ENCODE measurements around the gene SLC30A9. TPM values are rescaled to one million over a fixed set of nuclear protein-coding genes. Genes with fewer than 3 reads are reported as not detected.
A peak's percentile ranks its signal among the peaks of the same experiment; 100 is the strongest.

Gene SLC30A9
- 10 to 100 TPM; 55.8 to 59.6 TPM for total RNA-seq

DNA sequence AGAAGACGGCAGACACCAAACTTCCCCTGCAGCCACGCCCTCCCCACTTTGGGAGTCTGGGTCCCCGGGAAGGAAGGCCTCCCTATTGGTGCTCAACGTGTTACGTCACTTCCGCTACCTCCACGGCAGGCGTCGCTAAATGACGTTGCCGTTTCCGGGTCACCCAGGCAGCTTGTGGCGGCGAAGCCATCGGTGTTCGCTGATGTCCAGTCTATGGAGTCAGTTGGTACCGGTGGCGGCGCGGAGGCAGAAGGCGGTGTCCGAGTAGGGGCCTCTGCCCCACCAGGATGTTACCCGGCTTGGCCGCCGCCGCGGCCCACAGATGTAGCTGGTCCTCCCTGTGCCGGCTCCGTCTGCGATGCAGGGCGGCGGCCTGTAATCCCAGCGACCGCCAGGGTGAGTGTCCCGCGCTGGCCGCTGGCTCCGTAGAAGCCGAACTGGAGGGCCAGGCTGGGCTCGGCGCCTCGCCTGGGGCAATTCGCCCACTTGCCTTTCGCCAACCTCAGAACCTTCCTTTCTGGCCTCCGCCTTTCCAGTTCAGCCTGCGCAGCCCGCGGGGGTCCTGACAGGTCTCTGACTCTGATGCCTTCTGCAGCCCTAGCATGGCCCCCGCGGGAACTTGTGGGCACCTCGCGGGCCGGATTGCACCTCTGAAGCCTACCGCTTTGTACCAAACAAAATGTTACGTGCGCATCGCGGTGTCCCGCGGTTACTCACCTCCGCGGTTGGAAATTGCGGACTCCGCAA is at the start of gene SLC30A9:
TSS of gene SLC30A9 (plus strand) at position 166 of the 747 bp plus-strand sequence. CDS start at position 288, 122 bp downstream.
- POLR2A ChIA-PET: interaction anchor here (1.4 kb wide), 1 partner anchor 56 kb away, joined by 4 read pairs; the partner anchor contains the start of gene TMEM33
- Mint-ChIP-seq H3K36me3 (ENCODE audit: low read depth) (peaks cover 7% of the 10 kb centered on the region), H3K27ac (peak within 1 kb of the TSS; percentile 97), H3K27me3 (no peaks in the 10 kb centered on the region), H3K9me3 (ENCODE audit: low read depth) (no peaks in the 10 kb centered on the region), H3K4me3 (peak within 1 kb of the TSS; percentile 93), H3K4me1 (peaks cover 25% of the 10 kb centered on the region)
- intact Hi-C loops (cut with DNase I, micrococcal nuclease): loop anchor here (1.0 to 10.0 kb wide), 3 partner anchors 55 to 776 kb away; partner anchors contain the start of genes TMEM33 (in 2 of the 2), APBB2 (in 1 of the 2) and ATP8A1 (in 1 of the 2)
- peak; percentile 95 for DNase-seq
- CTCF ChIA-PET: interaction anchor here (0.7 to 1.8 kb wide), 2 partner anchors 33 to 209 kb away, joined by 3 to 4 read pairs; no protein-coding TSS in a partner anchor
- ATAC-seq: peak; percentile 97

DNA sequence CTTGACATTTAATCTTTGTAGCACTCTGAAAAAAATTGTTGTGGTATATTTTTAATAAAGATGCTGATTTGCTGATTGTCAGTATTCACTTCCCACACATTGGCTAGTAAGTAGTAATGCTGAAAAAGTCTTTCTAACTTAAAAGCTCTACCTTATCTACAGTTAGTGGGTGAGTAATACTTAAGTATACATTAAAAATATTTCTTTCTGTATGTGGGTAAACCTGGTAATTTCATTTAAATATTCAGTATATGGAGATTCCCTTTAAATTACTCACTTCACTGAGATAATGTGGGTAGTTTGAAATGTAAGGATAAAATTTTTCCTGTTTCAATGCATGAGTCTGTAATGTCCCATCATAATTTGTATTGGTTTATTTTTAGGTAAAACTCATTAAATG is 49.5 kb upstream of the SLC30A9 start:
- Mint-ChIP-seq H3K9me3 (ENCODE audit: low read depth) (no peaks in the 10 kb centered on the region), H3K4me1 (peaks cover 39% of the 10 kb centered on the region), H3K27ac (no peak overlapping the region), H3K27me3 (no peaks in the 10 kb centered on the region), H3K36me3 (ENCODE audit: low read depth) (peaks cover 57% of the 10 kb centered on the region), H3K4me3 (no peak overlapping the region)
- intact Hi-C loops (cut with DNase I, micrococcal nuclease): no loop called here
- POLR2A ChIA-PET: no interaction called here
- no peak for ATAC-seq
- CTCF ChIA-PET: no interaction called here
- DNase-seq: no peak

- DNase-seq: no peak
- Mint-ChIP-seq H3K4me1 (peaks cover 21% of the 10 kb centered on the region), H3K36me3 (ENCODE audit: low read depth) (peaks cover 43% of the 10 kb centered on the region), H3K4me3 (no peak overlapping the region), H3K27ac (no peak overlapping the region), H3K9me3 (ENCODE audit: low read depth) (no peaks in the 10 kb centered on the region), H3K27me3 (no peaks in the 10 kb centered on the region)
- ATAC-seq: no peak
- intact Hi-C loops (cut with DNase I, micrococcal nuclease): no loop called here
- POLR2A ChIA-PET: no interaction called here
- CTCF ChIA-PET: no interaction called here
These were observed 46.8 kb upstream of the SLC30A9 start for GRCh38 chr4:41943506-41943905.

DNA sequence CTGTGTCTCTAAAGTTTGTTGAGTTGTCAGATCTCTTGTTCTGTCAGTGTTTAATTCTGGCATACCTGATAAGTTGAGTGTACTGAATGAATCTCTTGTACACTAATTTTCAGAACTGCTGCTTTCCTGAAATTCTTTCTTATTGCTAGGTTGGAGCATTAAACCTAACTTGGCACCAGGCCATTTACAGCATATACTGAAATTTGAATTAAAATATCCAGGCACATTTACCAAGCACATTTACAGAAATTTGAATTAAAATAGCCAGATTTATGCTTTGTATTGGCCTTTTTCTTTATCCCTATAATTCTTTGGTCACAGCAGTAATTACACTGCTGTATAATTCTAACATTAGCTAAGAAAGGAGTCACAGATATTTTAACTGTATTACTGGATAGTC is 46.2 kb upstream of the SLC30A9 start:
- POLR2A ChIA-PET: no interaction called here

DNA sequence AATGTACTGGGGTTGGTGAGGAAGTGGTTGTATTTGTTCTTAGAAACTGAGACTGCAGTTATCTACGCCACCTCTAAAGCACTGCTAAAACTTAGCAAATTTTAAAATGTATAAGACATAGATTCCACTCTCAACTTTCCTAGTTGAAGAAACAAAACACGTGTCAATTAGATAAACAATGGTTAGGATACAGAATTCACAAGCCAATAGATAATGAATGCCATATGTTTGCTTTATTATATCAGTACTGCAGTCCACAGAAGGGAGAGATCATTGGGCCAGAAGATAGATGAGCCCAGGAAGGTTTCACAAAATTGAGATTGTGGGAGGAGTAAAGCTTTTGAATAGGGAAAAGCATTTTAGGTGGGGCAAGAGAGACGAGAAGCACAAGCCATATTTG is 40.8 kb upstream of the SLC30A9 start:
- CTCF ChIA-PET: interaction anchor here (0.6 to 1.3 kb wide), 3 partner anchors 9 to 101 kb away, joined by 3 to 4 read pairs (median 3); no protein-coding TSS in a partner anchor
- ATAC-seq (no peak), DNase-seq (no peak)
- intact Hi-C loops (cut with DNase I, micrococcal nuclease): no loop called here
- H3K27ac Mint-ChIP-seq: no peak overlapping the region
- no peak overlapping the region for H3K4me3 Mint-ChIP-seq
- no peaks in the 10 kb centered on the region for H3K9me3 Mint-ChIP-seq (ENCODE audit: low read depth)
- no peaks in the 10 kb centered on the region for H3K4me1 Mint-ChIP-seq
- H3K36me3 Mint-ChIP-seq (ENCODE audit: low read depth): peaks cover 44% of the 10 kb centered on the region
- no peaks in the 10 kb centered on the region for H3K27me3 Mint-ChIP-seq
- POLR2A ChIA-PET: no interaction called here

More for the DNA sequence above, 46.2 kb upstream of the SLC30A9 start:
- no peak for ATAC-seq
- no peak for DNase-seq
- Mint-ChIP-seq H3K4me1 (peaks cover 17% of the 10 kb centered on the region), H3K4me3 (no peak overlapping the region), H3K9me3 (ENCODE audit: low read depth) (no peaks in the 10 kb centered on the region), H3K36me3 (ENCODE audit: low read depth) (peaks cover 41% of the 10 kb centered on the region), H3K27me3 (no peaks in the 10 kb centered on the region), H3K27ac (no peak overlapping the region)
- CTCF ChIA-PET: no interaction called here
- intact Hi-C loops (cut with DNase I, micrococcal nuclease): no loop called here

- ATAC-seq (no peak), DNase-seq (no peak)
- no peaks in the 10 kb centered on the region for H3K9me3 Mint-ChIP-seq (ENCODE audit: low read depth)
- no peak overlapping the region for H3K4me3 Mint-ChIP-seq
- no peaks in the 10 kb centered on the region for H3K4me1 Mint-ChIP-seq
- H3K27me3 Mint-ChIP-seq: no peaks in the 10 kb centered on the region
- intact Hi-C loops (cut with DNase I, micrococcal nuclease): loop anchor here in 1 of 2 experiments (2.0 kb wide), 2 partner anchors 325 to 563 kb away; no protein-coding TSS in a partner anchor
- H3K27ac Mint-ChIP-seq: no peak overlapping the region
- ChIA-PET POLR2A (no interaction called here), CTCF (interaction anchor here (0.6 to 1.6 kb wide), 7 partner anchors 9 to 1348 kb away, joined by 3 to 6 read pairs (median 3); no protein-coding TSS in a partner anchor)
- H3K36me3 Mint-ChIP-seq (ENCODE audit: low read depth): peaks cover 17% of the 10 kb centered on the region
These were observed 32.7 kb upstream of the SLC30A9 start for GRCh38 chr4:41957634-41958033.

GRCh38 chr4:41963105-41963504 is 27.2 kb upstream of the SLC30A9 start:
- H3K4me1 Mint-ChIP-seq: no peaks in the 10 kb centered on the region
- no peak overlapping the region for H3K27ac Mint-ChIP-seq
- peaks cover 4% of the 10 kb centered on the region for H3K36me3 Mint-ChIP-seq (ENCODE audit: low read depth)
- ATAC-seq (no peak), DNase-seq (no peak)
- no peaks in the 10 kb centered on the region for H3K27me3 Mint-ChIP-seq
- H3K4me3 Mint-ChIP-seq: no peak overlapping the region
- CTCF ChIA-PET: interaction anchor here (0.8 kb wide), 1 partner anchor 1125 kb away, joined by 3 read pairs; no protein-coding TSS in a partner anchor
- peaks cover 6% of the 10 kb centered on the region for H3K9me3 Mint-ChIP-seq (ENCODE audit: low read depth)
- intact Hi-C loops (cut with DNase I, micrococcal nuclease): loop anchor here in 1 of 2 experiments (5.0 kb wide), 1 partner anchor 271 kb away; no protein-coding TSS in a partner anchor
- POLR2A ChIA-PET: no interaction called here

GRCh38 chr4:41964401-41964800 is 25.9 kb upstream of the SLC30A9 start:
- Mint-ChIP-seq H3K27ac (no peak overlapping the region), H3K9me3 (ENCODE audit: low read depth) (peaks cover 8% of the 10 kb centered on the region), H3K27me3 (no peaks in the 10 kb centered on the region), H3K4me1 (no peaks in the 10 kb centered on the region), H3K36me3 (ENCODE audit: low read depth) (peaks cover 6% of the 10 kb centered on the region), H3K4me3 (no peak overlapping the region)
- intact Hi-C loops (cut with DNase I, micrococcal nuclease): loop anchor here in 1 of 2 experiments (5.0 kb wide), 1 partner anchor 272 kb away; no protein-coding TSS in a partner anchor
- ChIA-PET POLR2A (no interaction called here), CTCF (no interaction called here)
- ATAC-seq: no peak
- DNase-seq: no peak

DNA sequence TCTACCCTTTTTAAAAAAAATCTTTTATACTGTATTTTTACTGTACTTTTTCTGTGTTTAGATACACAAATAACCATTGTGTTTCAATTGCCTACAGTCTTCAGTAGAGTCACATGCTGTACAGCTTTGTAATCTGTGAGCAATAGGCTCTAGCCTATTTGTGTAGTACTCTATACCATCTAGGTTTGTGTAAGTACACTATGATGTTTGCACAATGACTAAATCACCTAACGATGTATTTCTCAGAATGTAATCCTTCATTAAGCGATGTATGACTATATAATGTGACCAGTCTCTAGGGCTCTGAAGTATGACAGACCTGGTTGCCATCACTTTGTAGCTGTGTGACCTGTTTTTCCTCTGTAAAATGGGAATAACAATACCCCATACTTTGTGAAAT is 22.9 kb upstream of the SLC30A9 start:
- H3K27ac Mint-ChIP-seq: no peak overlapping the region
- ATAC-seq (no peak), DNase-seq (no peak)
- H3K4me3 Mint-ChIP-seq: no peak overlapping the region
- H3K27me3 Mint-ChIP-seq: peaks cover 3% of the 10 kb centered on the region
- H3K36me3 Mint-ChIP-seq (ENCODE audit: low read depth): peaks cover 6% of the 10 kb centered on the region
- ChIA-PET POLR2A (no interaction called here), CTCF (interaction anchor here (0.9 kb wide), 1 partner anchor 10 kb away, joined by 6 read pairs; no protein-coding TSS in a partner anchor)
- intact Hi-C loops (cut with DNase I, micrococcal nuclease): no loop called here
- peaks cover 10% of the 10 kb centered on the region for H3K9me3 Mint-ChIP-seq (ENCODE audit: low read depth)
- no peaks in the 10 kb centered on the region for H3K4me1 Mint-ChIP-seq

- ChIA-PET POLR2A (no interaction called here), CTCF (no interaction called here)
These were observed 20.7 kb upstream of the SLC30A9 start for GRCh38 chr4:41969671-41970070.

DNA sequence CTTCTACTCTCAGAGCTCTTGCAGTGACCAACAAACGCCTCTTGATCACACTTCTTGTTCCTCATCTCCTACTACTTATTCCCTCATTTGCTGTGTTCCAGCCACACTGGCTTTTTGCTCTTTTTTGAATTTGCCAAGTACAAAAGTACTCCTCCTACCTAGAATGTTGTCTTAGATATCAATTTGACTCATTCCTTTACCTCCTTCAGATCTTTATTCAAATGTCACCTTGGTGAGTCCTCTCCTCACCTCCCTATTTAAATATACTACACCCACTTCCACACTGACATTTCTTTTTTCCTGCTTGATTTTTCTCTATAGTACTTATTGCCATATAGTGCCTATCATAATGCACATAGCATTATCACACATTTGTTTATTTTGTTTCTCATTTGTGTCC is 15.0 kb upstream of the SLC30A9 start:
- no peak overlapping the region for H3K27ac Mint-ChIP-seq
- H3K4me1 Mint-ChIP-seq: peaks cover 6% of the 10 kb centered on the region
- H3K27me3 Mint-ChIP-seq: peaks cover 3% of the 10 kb centered on the region
- POLR2A ChIA-PET: no interaction called here
- peaks cover 2% of the 10 kb centered on the region for H3K36me3 Mint-ChIP-seq (ENCODE audit: low read depth)
- CTCF ChIA-PET: interaction anchor here (2.0 kb wide), 1 partner anchor 11 kb away, joined by 5 read pairs; no protein-coding TSS in a partner anchor
- intact Hi-C loops (cut with DNase I, micrococcal nuclease): no loop called here
- ATAC-seq (peak; percentile 44), DNase-seq (no peak)
- H3K9me3 Mint-ChIP-seq (ENCODE audit: low read depth): peaks cover 2% of the 10 kb centered on the region
- no peak overlapping the region for H3K4me3 Mint-ChIP-seq

More at GRCh38 chr4:41969671-41970070, 20.7 kb upstream of the SLC30A9 start:
- Mint-ChIP-seq H3K4me1 (no peaks in the 10 kb centered on the region), H3K4me3 (no peak overlapping the region), H3K27ac (no peak overlapping the region), H3K36me3 (ENCODE audit: low read depth) (peaks cover 6% of the 10 kb centered on the region), H3K27me3 (peaks cover 3% of the 10 kb centered on the region), H3K9me3 (ENCODE audit: low read depth) (peaks cover 10% of the 10 kb centered on the region)
- DNase-seq: no peak
- intact Hi-C loops (cut with DNase I, micrococcal nuclease): no loop called here
- no peak for ATAC-seq
